Measurements from ENCODE around the gene MTHFSD. TPM values are rescaled to one million over a fixed set of nuclear protein-coding genes. Genes with fewer than 3 reads are reported as not detected.

Gene MTHFSD
- polyA plus RNA-seq, 1 donor from 2014 or later: 25.0 TPM

GRCh38 chr16:86525696-86526095 is 29.3 kb downstream of the MTHFSD start:
- Histone ChIP-seq H3K36me3 (ENCODE audit: insufficient read depth, low read length) (no peaks in the 10 kb centered on the region), H3K9ac (ENCODE audit: low read length) (no peak overlapping the region), H3K27ac (ENCODE audit: low read length) (no peak overlapping the region), H3K4me2 (ENCODE audit: low read length) (no peak overlapping the region), H2AFZ (ENCODE audit: low read depth, low read length) (no peak overlapping the region), H3K79me2 (replicated peaks; ENCODE audit: insufficient read depth, low read length) (no peaks in the 10 kb centered on the region), H3K9me2 (ENCODE audit: insufficient read depth, low read length) (no peaks in the 10 kb centered on the region), H4K20me1 (ENCODE audit: insufficient read depth) (no peaks in the 10 kb centered on the region), H3F3A (ENCODE audit: insufficient read depth, low read length, poor library complexity, severe bottlenecking) (no peaks in the 10 kb centered on the region), H3K9me3 (ENCODE audit: low read length) (no peaks in the 10 kb centered on the region), H3K27me3 (ENCODE audit: insufficient read depth, low read depth, low read length) (no peaks in the 10 kb centered on the region), H3K4me3 (ENCODE audit: low read length) (no peak overlapping the region)
- no peak for TF ChIP-seq SMC3 (conservative IDR thresholded peaks at IDR 0.05; ENCODE audit: poor library complexity)
- TF ChIP-seq RAD21 (conservative IDR thresholded peaks at IDR 0.05): no peak
- TF ChIP-seq MXI1 (conservative IDR thresholded peaks at IDR 0.05; ENCODE audit: poor library complexity, severe bottlenecking): no peak
- no peak for TF ChIP-seq REST (IDR thresholded peaks at IDR 0.05; ENCODE audit: borderline replicate concordance)
- TF ChIP-seq CTCF (IDR thresholded peaks at IDR 0.05; ENCODE audit: poor library complexity, severe bottlenecking): no peak

- Histone ChIP-seq H3K4me2 (ENCODE audit: low read length) (no peak overlapping the region), H3F3A (ENCODE audit: insufficient read depth, low read length, poor library complexity, severe bottlenecking) (no peaks in the 10 kb centered on the region), H3K9me3 (ENCODE audit: low read length) (no peaks in the 10 kb centered on the region), H3K27me3 (ENCODE audit: insufficient read depth, low read depth, low read length) (peaks cover 15% of the 10 kb centered on the region), H2AFZ (ENCODE audit: low read depth, low read length) (no peak overlapping the region), H3K4me3 (ENCODE audit: low read length) (no peak overlapping the region), H4K20me1 (ENCODE audit: insufficient read depth) (no peaks in the 10 kb centered on the region), H3K27ac (ENCODE audit: low read length) (no peak overlapping the region), H3K36me3 (ENCODE audit: insufficient read depth, low read length) (no peaks in the 10 kb centered on the region), H3K9ac (ENCODE audit: low read length) (no peak overlapping the region), H3K9me2 (ENCODE audit: insufficient read depth, low read length) (no peaks in the 10 kb centered on the region), H3K79me2 (replicated peaks; ENCODE audit: insufficient read depth, low read length) (no peaks in the 10 kb centered on the region)
- no peak for TF ChIP-seq CTCF (IDR thresholded peaks at IDR 0.05; ENCODE audit: poor library complexity, severe bottlenecking)
- TF ChIP-seq EZH2 (IDR thresholded peaks at IDR 0.05; ENCODE audit: borderline replicate concordance, insufficient read depth, low read length, poor library complexity, severe bottlenecking): no peak
- no peak for TF ChIP-seq REST (IDR thresholded peaks at IDR 0.05; ENCODE audit: borderline replicate concordance)
- TF ChIP-seq TAF1 (IDR thresholded peaks at IDR 0.05; ENCODE audit: low read depth): no peak
- no peak for TF ChIP-seq SMC3 (conservative IDR thresholded peaks at IDR 0.05; ENCODE audit: poor library complexity)
- TF ChIP-seq POLR2AphosphoS5 (IDR thresholded peaks at IDR 0.05): no peak
Observed at GRCh38 chr16:86524029-86524428, 31.0 kb downstream of the MTHFSD start.
